NCI-H2081 treated with DMSO at 0.1 percent for 48 hours (cell line): ENCODE measurements around the gene KPNA5.
A peak's percentile ranks its signal among the peaks of the same experiment; 100 is the strongest.
"Not testable (repeated sequence)": the region's sequence is repeated elsewhere in the genome, so short reads cannot be mapped to it uniquely, and the experiment has no call there.

Experiments used
- DNase-seq: peaks from one replicate; lab custom pipeline; 2025; lab: John Stamatoyannopoulos, UW

The KPNA5 gene

DNA sequence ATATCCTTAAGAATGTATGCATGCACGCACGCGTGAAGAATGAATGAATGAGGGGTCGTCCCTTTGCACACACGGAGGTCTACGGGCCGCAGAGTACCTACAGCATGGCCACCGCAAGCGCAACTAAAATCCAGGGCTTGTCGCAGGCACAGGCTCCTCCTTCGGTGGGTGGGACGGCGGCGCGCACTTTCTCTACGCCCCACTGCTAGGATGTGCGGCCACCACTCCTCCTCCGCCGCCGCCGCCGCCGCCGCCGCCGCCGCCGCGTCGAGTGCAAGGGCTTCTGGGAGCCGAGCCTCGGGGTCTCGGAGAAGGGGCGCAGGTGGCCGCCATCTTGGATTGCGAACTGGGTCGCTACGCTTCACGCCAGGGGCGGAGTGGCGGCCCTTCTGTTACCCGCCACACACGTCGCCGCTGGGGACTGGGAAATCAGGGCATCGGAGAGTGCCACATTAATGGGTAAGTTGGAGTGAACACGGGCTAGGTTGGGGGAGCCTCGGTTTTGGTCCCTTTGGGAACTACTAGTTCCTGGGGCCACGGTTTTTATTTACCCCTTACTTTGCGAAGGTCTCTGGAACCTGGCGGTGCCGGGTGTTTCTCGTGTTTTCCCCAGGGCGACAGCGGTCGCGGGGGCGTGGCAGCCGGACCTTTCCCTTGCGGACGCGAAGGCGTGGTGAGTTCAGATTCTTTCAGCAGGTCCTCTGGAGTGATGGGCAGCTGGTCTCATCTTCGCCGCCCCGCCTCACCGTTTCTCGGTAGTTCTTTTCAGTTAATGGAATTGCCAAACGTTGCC lies at the start of gene KPNA5:
TSS of gene KPNA5 (plus strand) at position 332 of the 793 bp plus-strand sequence. CDS start at position 456, 124 bp downstream.
- DNase-seq: peak; percentile 52

DNA sequence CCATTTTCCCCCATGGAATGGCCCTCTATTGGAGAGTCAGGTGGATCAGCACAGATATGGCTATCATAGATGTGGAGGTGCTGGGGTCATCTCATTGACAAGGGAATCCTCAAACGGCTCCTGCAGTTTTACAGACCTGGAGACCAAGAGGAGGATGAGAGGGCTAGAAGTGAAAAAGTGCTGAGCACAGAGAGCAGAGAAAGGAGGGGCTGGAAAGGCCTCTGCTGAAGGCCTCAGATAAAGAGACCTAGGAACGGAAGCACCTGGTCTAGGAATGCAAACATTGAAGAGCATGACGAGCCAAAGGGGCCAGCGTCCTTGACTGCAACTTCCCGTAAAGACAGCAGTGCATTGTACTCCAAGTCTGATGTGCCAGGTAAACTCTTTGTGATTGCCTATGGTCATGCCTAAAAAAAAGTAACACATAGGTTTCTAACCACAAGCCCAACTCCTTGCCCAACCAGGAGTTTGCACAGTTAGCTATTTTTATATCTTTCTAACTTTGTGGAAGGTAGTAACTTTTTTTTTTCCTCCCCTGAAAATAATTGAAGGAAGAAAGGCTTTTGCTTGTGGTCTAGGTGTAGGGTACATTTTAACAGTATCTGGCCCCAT lies 49.5 kb upstream of the KPNA5 start:
- no peak for DNase-seq

DNA sequence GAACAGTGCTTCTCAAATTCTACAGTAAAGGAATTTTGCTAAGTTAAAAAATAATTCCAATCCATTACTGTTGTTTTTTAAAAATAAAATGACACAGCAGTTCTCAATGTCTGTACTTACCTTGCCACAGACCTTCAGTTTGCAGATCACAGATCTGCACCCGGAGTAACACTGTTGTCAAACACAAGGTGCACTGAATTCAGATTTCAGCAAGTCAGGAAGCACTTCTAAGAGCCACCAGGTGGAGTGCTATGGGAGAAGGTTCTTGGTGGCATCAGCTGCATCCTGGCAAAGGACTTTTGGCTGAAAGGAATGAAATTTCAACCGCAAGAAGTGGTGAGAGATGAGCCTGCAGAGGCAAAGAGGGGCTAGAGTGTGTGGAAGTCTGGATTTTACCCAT lies 47.3 kb upstream of the KPNA5 start:
- DNase-seq: no peak

DNA sequence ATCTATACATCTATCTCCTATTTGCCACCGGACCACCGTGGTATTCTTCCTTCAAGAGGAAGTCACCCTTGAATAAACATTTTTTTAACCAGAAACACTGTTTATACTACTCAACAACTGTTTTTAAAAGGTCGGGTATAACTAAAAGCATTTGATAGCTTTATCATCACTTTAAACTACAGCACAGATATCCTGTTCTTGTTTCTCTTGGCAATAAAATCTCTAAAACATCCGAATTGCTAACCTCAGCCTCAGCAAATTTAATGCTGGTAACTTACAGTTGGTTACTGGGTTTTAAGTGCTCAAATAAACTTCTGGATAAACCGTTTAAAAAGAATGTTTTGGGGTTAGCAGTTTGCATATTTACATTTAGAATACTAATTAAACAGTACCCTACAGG lies 32.9 kb upstream of the KPNA5 start:
- no peak for DNase-seq

DNA sequence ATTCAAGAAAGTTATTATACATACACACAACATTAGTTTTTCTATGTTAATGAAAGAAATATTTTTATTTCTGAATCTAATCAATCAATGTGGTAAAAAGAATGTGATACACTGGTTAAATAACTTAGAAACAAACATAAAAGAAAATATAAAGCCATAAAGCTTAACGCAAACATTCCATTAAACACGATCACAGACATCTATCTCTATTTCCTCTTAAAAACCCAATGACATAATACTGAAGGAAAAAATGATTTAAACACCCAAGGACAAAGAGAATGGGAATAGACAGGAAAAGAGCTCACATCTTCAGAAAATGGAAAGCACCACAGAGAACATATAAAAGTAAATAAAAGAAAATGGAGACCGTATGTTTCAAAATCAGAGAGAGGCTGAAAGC lies 31.9 kb upstream of the KPNA5 start:
- no peak for DNase-seq

DNA sequence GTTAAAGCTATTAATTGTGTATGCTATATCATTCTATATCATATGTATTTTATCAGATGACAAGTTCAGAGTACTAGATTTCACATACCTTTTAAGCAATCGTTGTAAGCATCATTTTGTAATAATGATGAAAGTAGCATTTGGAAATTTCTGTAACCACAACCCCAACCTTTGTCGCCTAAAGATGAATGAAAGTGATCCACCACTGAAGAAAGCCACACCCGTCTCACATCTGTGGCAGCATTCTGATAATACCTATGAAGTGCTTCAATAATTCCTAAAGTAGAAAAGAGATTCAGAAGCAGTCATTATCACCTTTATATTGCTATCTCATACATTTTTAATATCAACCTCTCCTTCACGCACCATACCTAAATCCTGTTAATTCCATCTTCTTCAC lies 29.1 kb upstream of the KPNA5 start:
- DNase-seq: no peak

DNA sequence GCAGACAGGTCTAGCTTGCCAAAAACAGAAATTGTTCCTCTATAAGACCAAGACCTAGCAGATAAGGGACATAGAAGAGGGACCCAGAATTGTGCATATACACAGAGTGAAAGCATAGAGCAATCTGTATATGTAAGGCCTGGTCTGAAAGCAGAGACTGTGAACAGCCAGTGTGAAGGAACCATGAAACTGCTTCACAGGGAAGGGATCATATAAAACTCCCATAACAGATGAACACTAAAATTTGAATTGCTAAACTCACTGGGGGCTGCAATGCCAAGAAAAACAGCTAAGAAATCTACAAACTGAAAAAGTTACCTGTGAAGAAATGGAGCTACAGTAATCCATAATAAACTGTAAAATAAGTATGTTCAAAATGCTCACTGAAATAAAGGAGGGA lies 19.4 kb upstream of the KPNA5 start:
- DNase-seq: no peak

DNA sequence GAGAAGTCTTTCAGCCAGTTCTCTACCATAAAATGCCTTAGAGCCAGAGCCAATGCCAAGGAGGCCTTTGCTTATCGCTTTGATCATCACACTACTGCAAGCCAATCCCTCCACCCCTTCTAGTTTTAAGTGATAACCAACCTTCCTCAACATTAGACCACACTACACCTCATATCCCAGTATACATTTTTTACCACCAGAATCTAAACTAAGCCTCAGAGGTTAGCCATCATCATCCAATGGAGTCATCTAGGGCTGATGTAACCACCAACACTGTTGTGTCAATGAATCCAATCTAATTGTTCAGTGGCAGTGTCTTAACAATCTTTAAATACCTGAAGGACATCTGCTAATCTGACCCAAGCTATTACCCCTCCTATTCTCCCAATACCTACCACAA lies 18.8 kb upstream of the KPNA5 start:
- DNase-seq: no peak

DNA sequence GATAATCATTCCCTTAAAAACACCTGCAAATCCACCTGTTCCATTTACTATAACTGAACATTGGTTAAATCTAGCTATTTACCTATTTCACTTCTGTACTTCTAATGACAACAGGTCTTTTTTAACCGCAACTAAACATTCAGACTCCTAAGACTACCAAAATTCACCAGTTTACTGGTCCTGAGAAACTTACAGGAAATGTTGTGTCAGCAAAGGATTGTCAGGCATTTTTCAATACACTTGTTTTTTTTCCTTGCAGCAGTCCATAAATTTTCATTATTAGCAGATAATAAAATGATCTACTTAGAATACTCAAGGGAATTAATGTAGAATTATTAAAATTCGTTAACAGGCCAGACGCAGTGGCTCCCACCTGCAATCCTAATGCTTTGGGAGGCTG lies 17.7 kb upstream of the KPNA5 start:
- no peak for DNase-seq

DNA sequence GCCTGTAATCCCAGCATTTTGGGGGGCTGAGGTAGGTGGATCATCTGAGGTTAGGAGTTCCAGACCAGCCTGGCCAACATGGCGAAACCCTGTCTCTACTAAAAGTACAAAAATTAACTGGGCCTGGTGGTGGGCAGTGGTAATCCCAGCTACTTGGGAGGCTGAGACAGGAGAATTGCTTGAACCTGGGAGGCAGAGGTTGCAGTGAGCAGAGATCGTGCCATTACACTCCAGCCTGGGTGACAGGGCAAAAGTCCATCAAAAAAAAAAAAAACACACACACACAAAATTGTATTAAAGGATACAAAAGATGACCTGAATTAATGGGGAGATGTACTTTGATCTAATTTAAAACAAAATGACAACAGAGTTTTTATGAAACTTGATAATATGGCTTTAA lies 16.8 kb upstream of the KPNA5 start:
- DNase-seq: not testable (repeated sequence)

DNA sequence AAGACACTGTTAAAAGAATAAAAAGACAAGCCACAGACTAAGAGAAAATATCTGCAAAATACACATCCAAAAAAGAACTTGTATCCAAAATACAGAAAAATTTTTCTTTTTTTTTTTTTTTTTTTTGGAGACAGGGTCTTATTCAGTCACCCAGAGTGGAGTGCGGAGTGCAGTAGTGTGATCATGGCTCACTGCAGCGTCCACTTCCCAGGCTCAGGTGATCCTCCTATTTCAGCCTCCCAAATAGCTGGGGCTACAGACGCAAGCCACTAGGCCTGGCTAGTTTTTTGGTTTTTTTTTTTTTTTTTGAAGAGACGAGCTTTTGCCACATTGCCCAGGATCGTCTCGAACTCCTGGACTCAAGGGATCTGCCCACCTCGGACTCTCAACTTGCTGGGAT lies 15.5 kb upstream of the KPNA5 start:
- DNase-seq: no peak

DNA sequence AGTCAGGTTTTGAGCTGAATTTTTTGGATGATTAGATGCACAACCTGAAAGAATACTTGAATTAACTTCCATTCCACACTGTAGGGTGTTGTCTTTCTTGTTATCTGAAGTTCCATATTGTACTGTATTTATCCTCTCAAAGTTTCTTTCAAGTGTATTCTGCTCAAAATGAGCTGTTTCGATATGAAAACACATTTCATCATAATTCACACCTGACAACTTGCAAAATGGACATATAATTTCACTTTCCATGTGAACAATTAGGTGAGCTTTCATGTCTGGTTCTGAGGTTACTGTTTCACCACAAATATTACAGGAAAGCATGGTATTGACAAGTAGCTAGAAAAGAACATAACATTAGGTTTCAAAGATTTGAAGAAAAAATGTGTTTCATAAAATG lies 14.1 kb upstream of the KPNA5 start:
- DNase-seq: no peak

DNA sequence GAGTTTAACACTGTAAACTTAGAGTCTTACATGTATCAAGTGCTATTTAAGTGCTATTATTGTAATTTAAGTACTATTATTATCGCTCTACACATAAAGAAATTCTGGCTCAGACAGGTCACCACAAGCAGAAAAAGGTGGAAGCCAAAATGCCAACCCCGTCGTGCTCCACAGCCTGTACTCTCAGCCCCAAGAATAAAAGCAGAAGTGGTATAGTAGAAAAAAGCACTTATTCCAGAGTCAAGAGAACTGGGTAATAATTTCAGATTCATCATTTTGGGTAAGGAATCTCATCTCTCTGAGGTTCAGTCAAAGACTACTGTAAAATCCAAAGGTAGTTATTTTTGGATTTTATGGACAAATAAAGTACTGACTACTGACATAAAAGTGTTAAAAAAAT lies 13.4 kb upstream of the KPNA5 start:
- DNase-seq: no peak

DNA sequence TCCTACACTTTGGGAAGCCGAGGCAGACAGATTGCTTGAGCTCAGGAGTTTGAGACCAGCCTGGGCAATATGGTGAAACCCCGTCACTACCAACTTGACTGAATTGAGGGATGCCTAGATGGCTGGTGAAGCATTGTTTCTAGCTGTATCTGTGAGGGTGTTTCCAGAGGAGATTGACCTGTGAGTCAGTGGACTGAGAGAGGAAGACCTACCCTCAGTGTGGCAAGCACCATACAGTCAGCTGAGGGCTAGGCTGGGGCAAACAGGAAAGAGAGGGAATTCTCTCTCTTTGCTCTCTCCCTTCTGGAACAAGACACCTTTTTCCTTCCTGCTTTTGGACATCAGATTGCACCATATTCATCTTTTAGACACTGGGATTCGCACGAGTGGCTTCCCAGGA lies 8.7 kb upstream of the KPNA5 start:
- DNase-seq: no peak

DNA sequence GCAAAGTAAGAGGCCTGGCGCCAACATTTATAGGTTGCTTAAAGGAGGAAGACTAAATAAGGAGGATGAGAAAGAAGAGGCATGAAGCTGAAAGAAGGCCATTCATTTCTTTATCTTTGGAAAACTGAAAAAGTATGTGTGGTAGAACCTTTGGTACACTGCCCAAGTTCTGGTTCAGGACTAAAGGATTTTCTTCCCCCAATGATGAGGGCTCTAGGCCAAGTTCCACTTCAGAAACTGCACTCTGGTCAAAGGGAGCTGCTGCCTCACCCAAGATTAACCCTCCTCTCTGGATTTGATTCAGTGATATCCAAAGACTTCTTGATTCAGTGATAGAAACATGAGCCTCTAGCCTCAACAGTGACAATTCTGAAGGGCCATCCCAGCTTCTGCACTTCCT lies 5.0 kb upstream of the KPNA5 start:
- DNase-seq: no peak

DNA sequence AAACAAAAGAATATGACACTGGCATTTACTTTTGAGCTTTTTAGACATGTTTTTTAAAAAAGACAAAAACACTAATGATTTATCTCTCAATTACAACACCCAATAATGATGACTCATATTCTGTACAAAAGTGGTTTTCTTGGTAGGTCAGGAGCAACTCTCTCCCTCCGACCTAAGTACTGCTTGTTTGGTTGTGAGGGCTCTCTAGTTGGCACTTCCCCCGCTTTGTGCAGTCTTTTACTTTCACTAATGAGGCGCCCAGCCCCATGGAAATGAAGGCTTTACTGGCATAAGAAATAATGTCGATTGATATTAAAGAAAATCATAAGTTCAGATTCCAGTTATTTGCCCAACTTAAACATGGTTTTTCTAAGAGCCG lies 1.3 kb downstream of the KPNA5 start:
- DNase-seq: no peak

DNA sequence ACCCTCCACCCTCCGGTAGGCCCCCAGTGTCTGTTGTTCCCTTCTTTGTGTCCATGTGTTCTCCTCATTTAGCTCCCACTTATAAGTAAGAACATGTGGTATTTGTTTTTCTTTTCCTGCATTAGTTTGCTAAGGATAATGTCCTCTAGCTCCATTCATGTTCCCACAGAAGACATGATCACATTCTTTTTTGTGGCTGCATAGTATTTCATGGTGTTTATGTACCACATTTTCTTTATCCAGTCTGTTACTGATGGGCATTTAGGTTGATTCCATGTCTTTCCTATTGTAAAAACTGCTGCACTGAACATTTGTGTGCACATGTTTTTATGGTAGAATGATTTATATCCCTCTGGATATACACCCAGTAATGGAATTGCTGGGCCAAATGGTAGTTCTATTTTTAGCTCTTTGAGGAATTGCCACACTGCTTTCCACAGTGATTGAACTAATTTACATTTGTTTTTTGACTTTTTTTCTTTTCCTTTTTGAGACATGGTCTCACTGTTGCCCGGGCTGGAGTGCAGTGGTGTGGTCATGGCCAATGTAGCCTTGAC lies 4.5 kb downstream of the KPNA5 start:
- DNase-seq: no peak

DNA sequence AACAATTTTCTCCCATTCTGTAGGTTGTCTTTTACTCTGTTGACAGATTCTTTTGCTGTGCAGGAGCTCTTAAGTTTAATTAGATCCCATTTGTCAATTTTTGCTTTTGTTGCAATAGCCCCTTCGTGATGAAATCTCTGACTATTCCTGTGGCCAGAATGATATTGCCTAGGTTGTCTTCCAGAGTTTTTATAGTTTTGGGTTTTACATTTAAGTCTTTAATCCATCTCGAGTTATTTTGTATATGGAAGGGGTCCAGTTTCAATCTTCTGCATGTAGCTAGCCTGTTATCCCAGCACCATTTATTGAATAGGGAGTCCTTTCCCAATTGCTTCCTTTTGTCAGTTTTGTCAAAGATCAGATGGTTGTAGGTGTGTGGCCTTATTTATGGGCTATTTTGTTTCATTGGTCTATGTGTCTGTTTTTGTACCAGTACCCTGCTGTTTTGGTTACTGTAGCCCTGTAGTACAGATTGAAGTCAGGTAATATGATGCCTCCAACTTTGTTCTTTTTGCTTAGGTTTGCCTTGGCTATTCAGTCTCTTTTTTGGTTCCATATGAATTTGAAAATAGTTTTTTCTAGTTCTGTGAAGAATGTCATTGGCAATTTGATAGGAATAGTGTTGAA lies 5.6 kb downstream of the KPNA5 start:
- DNase-seq: not testable (repeated sequence)

DNA sequence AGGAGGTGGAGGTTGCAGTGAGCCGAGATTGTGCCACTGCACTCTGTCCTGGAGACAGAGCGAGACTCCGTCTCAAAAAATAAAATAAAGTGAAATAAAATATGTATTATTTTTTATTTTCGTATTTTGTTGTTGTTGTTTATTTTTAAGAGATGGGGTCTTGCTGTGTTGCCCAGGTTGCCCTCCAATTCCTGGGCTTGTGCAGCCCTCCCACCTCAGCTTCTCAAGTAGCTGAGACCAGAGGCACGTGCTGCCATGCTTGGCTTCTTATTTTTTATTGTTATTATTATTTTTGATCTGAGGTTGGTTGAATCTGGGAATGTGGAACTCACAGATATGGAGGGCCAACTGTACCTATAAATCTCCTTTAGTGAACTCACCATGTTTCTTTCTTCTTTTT lies 10.1 kb downstream of the KPNA5 start:
- no peak for DNase-seq

DNA sequence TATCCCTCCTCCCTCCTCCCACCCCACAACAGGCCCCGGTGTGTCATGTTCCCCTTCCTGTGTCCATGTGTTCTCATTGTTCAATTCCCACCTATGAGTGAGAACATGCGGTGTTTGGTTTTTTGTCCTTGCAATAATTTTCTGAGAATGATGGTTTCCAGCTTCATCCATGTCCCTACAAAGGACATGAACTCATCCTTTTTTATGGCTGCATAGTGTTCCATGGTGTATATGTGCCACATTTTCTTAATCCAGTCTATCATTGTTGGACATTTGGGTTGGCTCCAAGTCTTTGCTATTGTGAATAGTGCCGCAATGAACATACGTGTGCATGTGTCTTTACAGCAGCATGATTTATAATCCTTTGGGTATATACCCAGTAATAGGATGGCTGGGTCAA lies 11.9 kb downstream of the KPNA5 start:
- not testable (repeated sequence) for DNase-seq

DNA sequence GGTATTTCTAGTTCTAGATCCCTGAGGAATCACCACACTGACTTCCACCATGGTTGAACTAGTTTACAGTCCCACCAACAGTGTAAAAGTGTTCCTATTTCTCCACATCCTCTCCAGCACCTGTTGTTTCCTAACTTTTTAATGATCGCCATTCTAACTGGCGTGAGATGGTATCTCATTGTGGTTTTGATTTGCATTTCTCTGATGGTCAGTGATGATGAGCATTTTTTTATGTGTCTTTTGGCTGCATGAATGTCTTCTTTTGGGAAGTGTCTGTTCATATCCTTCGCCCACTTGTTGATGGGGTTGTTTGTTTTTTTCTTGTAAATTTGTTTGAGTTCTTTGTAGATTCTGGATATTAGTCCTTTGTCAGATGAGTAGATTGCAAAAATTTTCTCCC lies 12.3 kb downstream of the KPNA5 start:
- DNase-seq: not testable (repeated sequence)

DNA sequence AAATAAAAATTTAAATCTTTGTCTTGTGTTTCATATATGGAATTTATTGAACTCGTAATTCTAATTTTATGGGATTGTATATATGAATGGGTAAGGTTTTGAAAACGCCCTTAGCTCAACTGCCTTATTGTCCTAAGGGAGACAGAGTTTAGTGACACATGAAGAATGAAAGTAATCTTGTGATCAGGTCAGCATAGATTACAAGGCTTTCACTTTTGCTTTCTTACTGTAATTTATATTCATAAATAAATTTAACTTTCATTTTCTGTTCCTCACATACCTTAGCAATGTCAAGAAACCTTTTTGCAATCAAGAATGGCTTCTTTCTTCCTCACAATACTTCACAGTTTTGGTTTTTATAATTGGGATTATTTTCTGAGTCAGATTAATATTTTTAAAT lies 14.4 kb downstream of the KPNA5 start:
- DNase-seq: no peak

DNA sequence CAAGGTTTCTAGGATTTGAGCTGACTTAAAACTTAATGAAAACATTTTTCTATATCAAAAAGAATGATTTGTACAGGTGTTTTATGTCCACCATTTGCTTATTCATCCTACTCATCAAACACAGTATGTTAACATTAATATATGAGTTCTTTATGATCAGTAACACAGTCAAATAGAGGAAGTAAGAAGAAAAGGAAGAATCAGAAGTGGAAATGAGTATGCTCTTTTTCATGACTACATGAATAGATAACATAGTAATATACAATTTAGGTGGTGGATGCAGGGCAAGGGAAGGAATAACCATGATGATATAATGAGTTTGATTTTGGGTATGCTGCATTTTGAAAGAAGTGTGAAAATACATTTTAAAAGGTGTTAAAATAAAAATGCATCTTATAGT lies 16.5 kb downstream of the KPNA5 start:
- no peak for DNase-seq
